GM12891 (cell line): ENCODE results near the gene IGDCC3.

Experiments
- DNase-seq: peaks from one replicate; pipeline ENCODE4 v3.0.0; 2011; ENCODE audit warnings: low spot score; ENCODE audit not compliant: insufficient read length
- FAIRE-seq: peaks from 2 replicates; lab custom pipeline; 2011; peaks lifted over from hg19 to GRCh38; lab: Jason Lieb, UNC
- PAX5 ChIP-seq: IDR thresholded peaks from 2 replicates; pipeline ENCODE4 v1.6.1; 2011; ENCODE audit warnings: low read length, moderate library complexity, mild to moderate bottlenecking; ENCODE audit not compliant: insufficient read depth, severe bottlenecking
- POLR2A ChIP-seq: IDR thresholded peaks from 2 replicates; pipeline ENCODE4 v1.6.1; 2011; ENCODE audit warnings: low read depth, low read length, control low read depth
- POLR2AphosphoS5 ChIP-seq: IDR thresholded peaks from 2 replicates; pipeline ENCODE4 v1.6.1; 2011; ENCODE audit warnings: low read depth, low read length, control low read depth
- POU2F2 ChIP-seq: IDR thresholded peaks from 2 replicates; pipeline ENCODE4 v1.6.1; 2011; ENCODE audit warnings: low read depth, mild to moderate bottlenecking, control low read depth, low read length, moderate library complexity
- SPI1 ChIP-seq: IDR thresholded peaks from 2 replicates; pipeline ENCODE4 v1.6.1; 2011; ENCODE audit warnings: low read depth, low read length, control low read depth
- TAF1 ChIP-seq: IDR thresholded peaks from 2 replicates; pipeline ENCODE4 v1.6.1; 2011; ENCODE audit warnings: low read depth, low read length, control low read depth

Gene IGDCC3

GRCh38 chr15:65336493-65337435 lies 41.0 kb downstream of the IGDCC3 start:
- TF ChIP-seq SPI1 (no peak), POU2F2 (no peak)
- no peak for DNase-seq

GRCh38 chr15:65335278-65336055 lies 42.3 kb downstream of the IGDCC3 start:
- FAIRE-seq = no peak
- DNase-seq = no peak
- TF ChIP-seq PAX5 (no peak), POU2F2 (no peak)

More at GRCh38 chr15:65336493-65337435, 41.0 kb downstream of the IGDCC3 start:
- no peak for FAIRE-seq

DNA sequence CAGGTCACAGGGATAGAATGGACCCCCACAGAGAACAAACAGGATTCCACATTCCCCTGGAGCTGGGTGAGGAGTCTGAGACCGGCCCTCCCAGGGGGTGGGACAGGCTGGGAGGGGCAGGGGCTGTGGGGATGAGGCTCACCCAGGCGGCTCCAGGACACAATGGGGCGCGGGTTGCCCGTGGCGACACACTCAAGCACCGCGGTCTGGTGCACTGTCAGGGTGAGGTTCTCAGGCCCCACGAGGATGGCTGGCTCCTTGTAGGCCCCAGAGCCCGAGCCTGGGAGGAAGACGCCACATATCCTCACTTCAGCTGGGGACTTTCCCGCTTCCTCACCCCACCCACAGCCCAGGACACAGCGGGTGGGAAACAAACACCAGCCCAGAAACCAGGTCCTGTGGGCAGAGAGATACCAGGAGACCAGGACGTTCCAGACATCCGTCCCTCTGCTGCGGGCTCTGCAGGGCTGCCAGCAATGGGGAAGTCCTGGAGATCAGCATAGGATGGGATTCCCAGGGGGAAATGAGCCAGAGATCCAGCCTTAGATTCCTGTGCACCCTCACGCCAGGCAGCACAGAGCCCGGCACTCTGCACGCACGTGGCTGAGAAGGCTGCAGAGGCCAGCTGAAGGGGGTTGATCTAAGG lies 43.1 kb downstream of the IGDCC3 start:
- TF ChIP-seq PAX5 (no peak), POU2F2 (no peak), TAF1 (no peak), POLR2A (no peak), POLR2AphosphoS5 (no peak), SPI1 (no peak)
- DNase-seq = no peak
- FAIRE-seq = no peak

- FAIRE-seq (no peak), DNase-seq (no peak)
- TF ChIP-seq POLR2A (no peak), SPI1 (no peak), POLR2AphosphoS5 (no peak), TAF1 (no peak), PAX5 (no peak), POU2F2 (no peak)
Measured at GRCh38 chr15:65333856-65334255, 43.9 kb downstream of the IGDCC3 start.

DNA sequence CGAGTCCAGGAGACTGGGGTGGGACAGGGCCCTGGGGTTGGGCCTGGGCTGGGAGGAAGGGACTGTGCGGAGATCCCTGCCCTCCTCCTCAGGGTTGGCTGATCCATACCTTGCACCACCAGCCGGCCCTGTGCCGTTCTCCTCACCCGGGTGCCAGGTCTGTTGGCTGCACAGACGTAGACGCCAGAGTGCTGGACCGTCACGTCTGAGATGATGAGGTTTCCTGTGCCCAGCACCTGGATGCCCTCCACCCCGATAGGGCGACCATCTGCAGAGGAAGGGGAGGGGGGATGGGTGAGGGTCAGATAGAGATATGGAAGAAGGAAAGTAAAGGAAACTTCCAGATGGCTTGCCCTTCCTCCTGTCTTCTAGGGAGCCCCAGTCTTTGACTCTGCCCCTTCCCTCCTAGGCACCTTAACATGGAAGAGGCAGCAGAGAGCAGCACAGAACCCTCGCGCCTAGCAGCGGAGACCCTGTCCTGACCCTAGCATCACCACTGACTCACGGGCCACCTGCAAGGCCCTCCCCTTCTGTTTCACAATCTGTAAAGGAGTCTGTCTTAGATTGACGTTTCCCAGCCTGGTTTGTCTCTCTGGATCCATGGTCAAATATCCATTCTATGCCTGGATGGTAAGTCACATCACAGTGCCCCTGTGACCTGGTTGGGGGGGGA lies 44.5 kb downstream of the IGDCC3 start:
- no peak for DNase-seq
- no peak for FAIRE-seq
- no peak for TF ChIP-seq SPI1

GRCh38 chr15:65332391-65333147 lies 45.2 kb downstream of the IGDCC3 start:
- TF ChIP-seq PAX5 = no peak
- TF ChIP-seq SPI1 = no peak
- no peak for TF ChIP-seq POU2F2
- TF ChIP-seq POLR2A = no peak
- no peak for TF ChIP-seq POLR2AphosphoS5
- no peak for TF ChIP-seq TAF1
- FAIRE-seq (no peak), DNase-seq (no peak)

DNA sequence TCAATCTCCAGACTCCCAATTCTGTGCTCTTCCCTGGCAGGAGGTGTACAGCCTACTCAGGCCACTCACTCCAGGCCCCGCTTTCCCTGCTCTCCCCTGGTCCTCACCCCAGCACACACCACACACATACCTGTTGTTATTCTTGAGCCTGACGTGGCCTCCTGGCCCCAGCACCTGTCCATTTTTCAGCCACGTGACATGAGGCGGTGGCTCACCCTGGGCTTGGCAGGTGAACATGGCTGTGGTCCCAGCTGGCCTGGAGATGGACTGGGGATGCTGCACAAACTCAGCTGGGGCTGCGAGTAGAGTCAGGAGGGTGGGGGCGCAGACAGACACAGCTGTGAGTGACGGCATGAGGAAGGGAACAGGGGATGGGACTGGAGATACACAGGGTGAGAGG lies 46.0 kb downstream of the IGDCC3 start:
- DNase-seq = no peak
- no peak for FAIRE-seq
- no peak for TF ChIP-seq POLR2A
- no peak for TF ChIP-seq TAF1
- TF ChIP-seq POLR2AphosphoS5 = no peak
- no peak for TF ChIP-seq SPI1
- TF ChIP-seq PAX5 = no peak
- no peak for TF ChIP-seq POU2F2

DNA sequence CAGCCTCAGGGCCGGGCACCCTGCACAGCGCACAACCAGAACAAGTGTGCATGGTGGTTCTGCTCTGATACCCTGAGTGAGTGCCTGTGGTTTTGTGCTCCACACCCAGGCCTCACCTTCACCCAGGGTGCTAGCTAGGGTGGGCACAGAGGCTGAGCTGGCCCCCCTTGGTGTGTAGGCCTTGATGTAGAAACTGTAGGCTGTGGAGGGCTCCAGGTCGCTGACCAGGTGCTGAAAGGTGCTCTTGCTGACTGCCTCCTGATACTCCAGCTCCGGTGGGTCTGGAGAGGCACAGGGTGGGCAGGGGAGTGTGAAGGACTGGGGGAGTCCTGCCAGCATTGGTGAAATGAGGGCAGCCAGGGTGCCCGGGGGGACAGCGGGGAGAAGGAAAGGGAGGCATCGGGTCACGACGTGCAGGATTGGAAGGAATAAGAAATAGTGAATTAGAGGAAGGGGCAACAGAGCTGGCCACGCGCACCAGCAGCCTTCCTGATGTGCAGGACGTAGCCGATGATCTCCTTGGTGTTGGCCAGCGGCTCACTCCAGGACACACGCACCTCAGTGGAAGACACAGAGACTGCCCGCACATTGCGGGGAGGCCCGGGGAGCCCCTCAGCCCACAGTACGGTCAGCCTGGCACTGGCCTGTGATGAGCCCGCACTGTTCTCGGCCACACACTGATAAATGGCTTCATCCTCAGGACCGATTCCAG lies 46.7 kb downstream of the IGDCC3 start:
- FAIRE-seq = no peak
- TF ChIP-seq TAF1 (no peak), POU2F2 (no peak), POLR2A (no peak), SPI1 (no peak), POLR2AphosphoS5 (no peak), PAX5 (no peak)

DNA sequence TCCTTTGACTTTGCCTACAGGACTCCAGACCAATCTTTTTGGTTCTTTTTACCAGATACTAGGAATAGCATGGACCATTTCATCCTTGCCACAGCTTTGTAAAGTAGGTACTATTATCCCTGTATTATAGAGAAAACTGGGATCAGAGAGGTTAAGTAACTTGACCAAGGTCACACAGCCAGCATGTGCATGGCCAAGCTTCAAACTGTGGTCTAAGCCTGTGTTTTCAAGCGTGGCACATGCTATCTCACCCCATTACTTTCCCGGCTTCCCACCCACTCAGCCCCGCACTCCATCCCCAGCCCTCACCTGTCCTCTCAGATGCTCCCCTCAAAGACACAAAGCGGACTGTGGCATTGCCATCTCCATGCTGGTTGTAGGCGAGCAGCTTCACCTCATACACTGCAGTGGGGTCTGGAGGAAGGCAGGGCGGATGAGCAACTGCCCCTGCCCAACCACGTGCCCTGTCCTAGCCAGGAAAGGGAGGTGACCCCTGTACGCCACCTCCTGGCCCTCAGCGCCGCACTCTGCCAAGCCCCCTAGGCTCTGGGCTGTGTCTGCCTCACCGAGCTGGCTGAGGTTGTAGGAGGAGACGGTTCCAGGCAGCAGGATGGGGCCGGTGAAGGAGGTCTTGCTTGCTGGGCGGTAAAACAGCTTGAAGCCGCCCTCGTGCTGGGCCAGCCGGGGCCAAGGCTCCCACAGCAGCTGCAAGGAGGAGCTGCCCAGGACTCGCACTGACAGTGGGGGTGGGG lies 47.6 kb downstream of the IGDCC3 start:
- DNase-seq = no peak
- TF ChIP-seq SPI1 (no peak), POU2F2 (no peak), POLR2A (no peak)
- FAIRE-seq = no peak

More for the DNA sequence above, 46.7 kb downstream of the IGDCC3 start:
- DNase-seq = no peak
